T-helper 17 cell (primary cell): ENCODE measurements around the gene PMS1. TPM values are rescaled to one million over a fixed set of nuclear protein-coding genes. Genes with fewer than 3 reads are reported as not detected.
"Not testable (repeated sequence)": the region's sequence is repeated elsewhere in the genome, so short reads cannot be mapped to it uniquely, and the experiment has no call there.

Experiments used
- ATAC-seq: fragments of 150-1000 bp; cut with Tn5 transposase; 2 replicates; pipeline ENCODE4 v1.10.0; 2021; ENCODE audit warnings: mild to moderate bottlenecking, moderate library complexity
- DNase-seq, 3 donors: peaks; one replicate each; pipeline versions ENCODE4 v3.0.0 to v3.0.0-alpha.2; 2020 to 2021
- H3K9me3 ChIP-seq: one replicate; pipeline ENCODE4 v1.7.0; 2013; ENCODE audit warnings: low read length, mild to moderate bottlenecking; ENCODE audit not compliant: control insufficient read depth, poor library complexity, severe bottlenecking
- H3K27ac Mint-ChIP-seq: one replicate; pipeline ENCODE4 v1.8.0; 2022; ENCODE audit warnings: mild to moderate bottlenecking, moderate library complexity, mixed read lengths
- H3K27me3 Mint-ChIP-seq: one replicate; pipeline ENCODE4 v1.8.0; 2022; ENCODE audit warnings: mixed read lengths
- H3K36me3 Mint-ChIP-seq: one replicate; pipeline ENCODE4 v1.8.0; 2022; ENCODE audit warnings: low read depth, mixed read lengths
- H3K4me1 Mint-ChIP-seq: one replicate; pipeline ENCODE4 v1.8.0; 2022; ENCODE audit warnings: mild to moderate bottlenecking, mixed read lengths
- H3K4me3 Mint-ChIP-seq: one replicate; pipeline ENCODE4 v1.8.0; 2022; ENCODE audit warnings: mild to moderate bottlenecking, moderate library complexity, mixed read lengths
- total RNA-seq, 4 donors: library from RNA in 2 of 4; stranded (reverse) in 2 of 4; gene quantifications; one replicate each; pipeline ENCODE4 v1.2.3 and lab custom pipeline; 2022 to 2026

The PMS1 gene
- total RNA-seq, 2 donors from 2014 or later, result 18.0 to 18.4 TPM

DNA sequence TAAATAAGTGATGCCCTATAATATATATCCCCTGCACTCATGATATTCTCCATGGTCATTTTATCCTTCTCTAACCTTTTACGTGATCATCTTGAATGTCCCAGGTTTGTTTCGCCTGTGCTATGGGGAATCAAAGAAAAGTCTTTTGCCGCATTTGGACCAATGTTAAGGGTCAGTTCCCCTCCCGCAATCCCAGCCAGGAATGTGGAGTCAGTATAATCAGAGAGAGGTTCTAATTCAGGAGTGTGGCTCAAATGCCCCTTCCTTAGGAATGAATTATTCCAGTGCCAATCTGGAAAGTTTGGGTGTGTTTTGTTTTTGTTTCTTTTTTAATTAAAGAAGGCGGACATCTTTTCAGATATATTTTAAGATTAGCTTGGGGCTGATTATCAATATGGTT is 41.8 kb downstream of the PMS1 start:
- Mint-ChIP-seq H3K36me3 (peaks cover 6% of the 10 kb centered on the region), H3K4me3 (no peak overlapping the region), H3K4me1 (peaks cover 15% of the 10 kb centered on the region), H3K27me3 (no peaks in the 10 kb centered on the region), H3K27ac (no peak overlapping the region)
- ATAC-seq (no peak), DNase-seq (no peak)
- H3K9me3 ChIP-seq, result no peaks in the 10 kb centered on the region

- H3K4me3 Mint-ChIP-seq, result no peak overlapping the region
- ATAC-seq (no peak), DNase-seq (no peak)
- H3K4me1 Mint-ChIP-seq, result peaks cover 17% of the 10 kb centered on the region
- H3K36me3 Mint-ChIP-seq, result peaks cover 11% of the 10 kb centered on the region
- H3K27me3 Mint-ChIP-seq, result no peaks in the 10 kb centered on the region
- H3K9me3 ChIP-seq, result no peaks in the 10 kb centered on the region
- peak overlapping the region; percentile 32 for H3K27ac Mint-ChIP-seq
Measured at GRCh38 chr2:189829102-189829833, 45.0 kb downstream of the PMS1 start.

GRCh38 chr2:189830510-189830909 is 46.3 kb downstream of the PMS1 start:
- peaks cover 11% of the 10 kb centered on the region for H3K36me3 Mint-ChIP-seq
- no peaks in the 10 kb centered on the region for H3K9me3 ChIP-seq
- DNase-seq (no peak), ATAC-seq (no peak)
- H3K4me1 Mint-ChIP-seq, result peaks cover 17% of the 10 kb centered on the region
- peak overlapping the region; percentile 57 for H3K27ac Mint-ChIP-seq
- H3K4me3 Mint-ChIP-seq, result no peak overlapping the region
- no peaks in the 10 kb centered on the region for H3K27me3 Mint-ChIP-seq

- DNase-seq (no peak), ATAC-seq (no peak)
- H3K27ac Mint-ChIP-seq, result no peak overlapping the region
Measured at GRCh38 chr2:189834059-189834458, 49.8 kb downstream of the PMS1 start.

GRCh38 chr2:189834642-189835041 is 50.4 kb downstream of the PMS1 start:
- H3K27ac Mint-ChIP-seq, DNase-seq, H3K4me3 Mint-ChIP-seq, H3K4me1 Mint-ChIP-seq, H3K9me3 ChIP-seq, ATAC-seq, H3K27me3 Mint-ChIP-seq: not testable (repeated sequence)
- peaks cover 11% of the 10 kb centered on the region for H3K36me3 Mint-ChIP-seq

More at GRCh38 chr2:189834059-189834458, 49.8 kb downstream of the PMS1 start:
- H3K9me3 ChIP-seq, result no peaks in the 10 kb centered on the region
- Mint-ChIP-seq H3K4me3 (no peak overlapping the region), H3K27me3 (no peaks in the 10 kb centered on the region), H3K4me1 (peaks cover 11% of the 10 kb centered on the region), H3K36me3 (peaks cover 11% of the 10 kb centered on the region)

GRCh38 chr2:189835855-189836558 is 51.8 kb downstream of the PMS1 start:
- Mint-ChIP-seq H3K36me3 (peaks cover 5% of the 10 kb centered on the region), H3K27ac (no peak overlapping the region), H3K4me3 (no peak overlapping the region), H3K4me1 (peaks cover 2% of the 10 kb centered on the region), H3K27me3 (no peaks in the 10 kb centered on the region)
- H3K9me3 ChIP-seq, result no peaks in the 10 kb centered on the region
- DNase-seq, result no peak
- no peak for ATAC-seq

DNA sequence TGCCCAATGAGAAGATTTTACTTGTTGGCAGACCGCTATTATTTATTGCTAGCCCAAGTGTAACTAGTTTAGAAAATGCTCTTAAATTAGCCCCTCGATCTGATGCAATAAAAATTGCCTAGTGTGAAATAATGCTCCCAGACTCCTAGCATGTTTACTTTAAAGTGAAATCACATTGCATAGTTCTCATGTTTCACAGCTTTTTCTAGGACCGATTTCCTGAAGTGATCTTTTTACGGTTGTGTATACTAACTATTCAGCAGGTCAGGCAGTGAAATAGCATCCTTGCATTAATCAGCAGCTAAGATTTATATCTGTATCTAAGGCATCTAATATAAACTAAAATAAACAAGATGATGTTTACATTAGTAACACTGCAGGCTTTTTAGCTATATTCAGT is 52.4 kb downstream of the PMS1 start:
- no peak overlapping the region for H3K27ac Mint-ChIP-seq
- ATAC-seq (no peak), DNase-seq (no peak)
- peaks cover 8% of the 10 kb centered on the region for H3K4me1 Mint-ChIP-seq
- H3K4me3 Mint-ChIP-seq, result no peak overlapping the region
- H3K27me3 Mint-ChIP-seq, result no peaks in the 10 kb centered on the region
- H3K36me3 Mint-ChIP-seq, result peaks cover 8% of the 10 kb centered on the region
- H3K9me3 ChIP-seq, result no peaks in the 10 kb centered on the region

GRCh38 chr2:189837326-189837725 is 53.1 kb downstream of the PMS1 start:
- H3K27ac Mint-ChIP-seq, result no peak overlapping the region
- DNase-seq, result no peak

GRCh38 chr2:189841019-189841418 is 56.8 kb downstream of the PMS1 start:
- ATAC-seq (no peak), DNase-seq (no peak)
- H3K36me3 Mint-ChIP-seq, result peaks cover 9% of the 10 kb centered on the region
- H3K4me1 Mint-ChIP-seq, result peaks cover 12% of the 10 kb centered on the region
- H3K4me3 Mint-ChIP-seq, result no peak overlapping the region
- H3K9me3 ChIP-seq, result no peaks in the 10 kb centered on the region
- peak overlapping the region; percentile 19 for H3K27ac Mint-ChIP-seq
- no peaks in the 10 kb centered on the region for H3K27me3 Mint-ChIP-seq

More at GRCh38 chr2:189837326-189837725, 53.1 kb downstream of the PMS1 start:
- no peaks in the 10 kb centered on the region for H3K9me3 ChIP-seq
- Mint-ChIP-seq H3K27me3 (no peaks in the 10 kb centered on the region), H3K36me3 (peaks cover 7% of the 10 kb centered on the region), H3K4me3 (no peak overlapping the region), H3K4me1 (peaks cover 14% of the 10 kb centered on the region)
- no peak for ATAC-seq

GRCh38 chr2:189848276-189848675 is 64.0 kb downstream of the PMS1 start:
- no peak for ATAC-seq
- Mint-ChIP-seq H3K4me3 (no peak overlapping the region), H3K27me3 (no peaks in the 10 kb centered on the region), H3K27ac (no peak overlapping the region), H3K4me1 (peaks cover 8% of the 10 kb centered on the region), H3K36me3 (peaks cover 18% of the 10 kb centered on the region)
- peaks cover 2% of the 10 kb centered on the region for H3K9me3 ChIP-seq
- no peak for DNase-seq

- H3K27ac Mint-ChIP-seq, result peak overlapping the region; percentile 59
- ATAC-seq (no peak), DNase-seq (no peak)
- peaks cover 18% of the 10 kb centered on the region for H3K36me3 Mint-ChIP-seq
- H3K27me3 Mint-ChIP-seq, result no peaks in the 10 kb centered on the region
- H3K9me3 ChIP-seq, result peaks cover 2% of the 10 kb centered on the region
- H3K4me1 Mint-ChIP-seq, result peaks cover 8% of the 10 kb centered on the region
- no peak overlapping the region for H3K4me3 Mint-ChIP-seq
Measured at GRCh38 chr2:189849550-189849949, 65.3 kb downstream of the PMS1 start.

DNA sequence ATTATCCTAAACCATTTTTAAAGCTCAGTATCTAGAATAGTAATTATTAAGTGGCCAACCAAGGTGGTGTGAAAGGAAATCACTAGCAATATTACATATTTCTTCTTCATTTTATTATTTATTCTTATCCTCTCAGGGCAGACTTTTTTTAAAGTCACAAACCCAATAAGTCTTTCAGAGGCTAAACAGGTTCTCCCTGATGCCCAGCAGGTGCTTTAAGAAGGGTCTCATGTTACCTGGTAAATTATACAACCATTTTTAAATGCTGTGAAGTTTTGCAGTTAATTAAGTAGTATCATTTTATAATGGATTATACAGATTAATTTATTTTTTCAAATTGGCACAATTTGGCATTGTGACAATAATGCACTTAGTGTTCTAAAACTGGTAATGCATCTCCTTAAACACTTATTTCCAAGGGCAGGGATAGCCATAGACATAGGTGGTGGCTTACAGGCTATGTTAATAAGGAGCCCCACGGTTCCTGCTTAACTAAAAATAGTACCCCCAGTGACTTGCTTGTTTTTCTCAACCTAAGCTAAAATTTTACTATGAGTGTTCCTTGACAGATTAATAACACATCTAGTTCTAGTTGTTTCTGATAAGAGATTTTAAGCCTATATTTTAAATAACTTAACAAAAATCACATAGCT is 67.0 kb downstream of the PMS1 start:
- Mint-ChIP-seq H3K4me3 (no peak overlapping the region), H3K27ac (peak overlapping the region; percentile 45), H3K27me3 (no peaks in the 10 kb centered on the region), H3K4me1 (peaks cover 8% of the 10 kb centered on the region), H3K36me3 (peaks cover 18% of the 10 kb centered on the region)
- ATAC-seq (no peak), DNase-seq (no peak)
- peaks cover 2% of the 10 kb centered on the region for H3K9me3 ChIP-seq

DNA sequence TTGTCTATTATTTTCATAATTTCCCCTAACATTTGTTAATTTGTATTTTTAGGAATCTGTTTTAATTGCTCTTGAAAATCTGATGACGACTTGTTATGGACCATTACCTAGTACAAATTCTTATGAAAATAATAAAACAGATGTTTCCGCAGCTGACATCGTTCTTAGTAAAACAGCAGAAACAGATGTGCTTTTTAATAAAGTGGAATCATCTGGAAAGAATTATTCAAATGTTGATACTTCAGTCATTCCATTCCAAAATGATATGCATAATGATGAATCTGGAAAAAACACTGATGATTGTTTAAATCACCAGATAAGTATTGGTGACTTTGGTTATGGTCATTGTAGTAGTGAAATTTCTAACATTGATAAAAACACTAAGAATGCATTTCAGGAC is 69.9 kb downstream of the PMS1 start:
- peaks cover 16% of the 10 kb centered on the region for H3K36me3 Mint-ChIP-seq
- no peak overlapping the region for H3K4me3 Mint-ChIP-seq
- no peak for ATAC-seq
- no peaks in the 10 kb centered on the region for H3K27me3 Mint-ChIP-seq
- H3K9me3 ChIP-seq, result no peaks in the 10 kb centered on the region
- no peak for DNase-seq
- peaks cover 8% of the 10 kb centered on the region for H3K4me1 Mint-ChIP-seq
- no peak overlapping the region for H3K27ac Mint-ChIP-seq
